A549 (cell line): ENCODE data around the gene RAB3IP.

Experiments
- POLR2A ChIP-seq: IDR thresholded peaks from 2 replicates; pipeline ENCODE4 v1.6.1; 2012; ENCODE audit warnings: mild to moderate bottlenecking, low read length
- SMC3 ChIP-seq: fragments of >200 bp; sonication (Bioruptor Twin); formaldehyde crosslinking; IDR thresholded peaks from 3 replicates; pipeline ENCODE4 v1.6.1; 2018; ENCODE audit warnings: inconsistent platforms
- ZSCAN20 ChIP-seq: fragments of 250-450 bp; sonication (Bioruptor Pico); IDR thresholded peaks from 2 replicates; pipeline ENCODE4 v1.8.0; 2022; ENCODE audit warnings: mild to moderate bottlenecking, moderate library complexity
- TF ChIP-seq, protein P1 (sequence below): fragments of >200 bp; sonication (Bioruptor Twin); formaldehyde crosslinking; IDR thresholded peaks from 3 replicates; pipeline ENCODE4 v1.5.1; 2016
- TF ChIP-seq, protein P2 (sequence below): fragments of 200-600 bp; sonication (generic); IDR thresholded peaks from 2 replicates; pipeline ENCODE4 v1.6.1; 2016; ENCODE audit warnings: antibody characterized with exemption, mild to moderate bottlenecking, moderate library complexity
- TF ChIP-seq, protein P3 (sequence below): IDR thresholded peaks from 2 replicates; pipeline ENCODE4 v1.6.1; 2012

DNA sequence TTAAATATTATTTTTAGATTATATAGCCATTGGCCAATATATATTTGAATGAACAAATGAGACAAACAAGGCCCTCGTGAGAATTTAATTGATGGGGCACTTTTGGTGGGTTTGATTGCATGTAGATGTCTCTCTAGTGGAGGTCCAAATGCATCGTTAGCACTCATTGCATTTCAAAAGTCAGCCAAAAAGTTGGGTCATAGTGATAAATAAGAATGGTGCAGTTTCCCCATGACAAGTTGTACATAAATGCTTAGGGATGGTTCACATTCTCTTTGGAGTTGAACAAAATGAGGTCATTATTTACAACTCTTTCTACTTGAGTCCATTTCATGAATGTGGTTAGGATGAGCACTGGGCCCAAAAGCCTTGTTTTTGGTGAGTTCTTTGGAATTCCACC is 40.6 kb upstream of the RAB3IP start:
- TF ChIP-seq SMC3 (no peak), POLR2A (no peak), ZSCAN20 (CRISPR knock-in tag) (no peak)
- TF ChIP-seq, protein P1, sequence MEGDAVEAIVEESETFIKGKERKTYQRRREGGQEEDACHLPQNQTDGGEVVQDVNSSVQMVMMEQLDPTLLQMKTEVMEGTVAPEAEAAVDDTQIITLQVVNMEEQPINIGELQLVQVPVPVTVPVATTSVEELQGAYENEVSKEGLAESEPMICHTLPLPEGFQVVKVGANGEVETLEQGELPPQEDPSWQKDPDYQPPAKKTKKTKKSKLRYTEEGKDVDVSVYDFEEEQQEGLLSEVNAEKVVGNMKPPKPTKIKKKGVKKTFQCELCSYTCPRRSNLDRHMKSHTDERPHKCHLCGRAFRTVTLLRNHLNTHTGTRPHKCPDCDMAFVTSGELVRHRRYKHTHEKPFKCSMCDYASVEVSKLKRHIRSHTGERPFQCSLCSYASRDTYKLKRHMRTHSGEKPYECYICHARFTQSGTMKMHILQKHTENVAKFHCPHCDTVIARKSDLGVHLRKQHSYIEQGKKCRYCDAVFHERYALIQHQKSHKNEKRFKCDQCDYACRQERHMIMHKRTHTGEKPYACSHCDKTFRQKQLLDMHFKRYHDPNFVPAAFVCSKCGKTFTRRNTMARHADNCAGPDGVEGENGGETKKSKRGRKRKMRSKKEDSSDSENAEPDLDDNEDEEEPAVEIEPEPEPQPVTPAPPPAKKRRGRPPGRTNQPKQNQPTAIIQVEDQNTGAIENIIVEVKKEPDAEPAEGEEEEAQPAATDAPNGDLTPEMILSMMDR: no peak
- TF ChIP-seq, protein P2, sequence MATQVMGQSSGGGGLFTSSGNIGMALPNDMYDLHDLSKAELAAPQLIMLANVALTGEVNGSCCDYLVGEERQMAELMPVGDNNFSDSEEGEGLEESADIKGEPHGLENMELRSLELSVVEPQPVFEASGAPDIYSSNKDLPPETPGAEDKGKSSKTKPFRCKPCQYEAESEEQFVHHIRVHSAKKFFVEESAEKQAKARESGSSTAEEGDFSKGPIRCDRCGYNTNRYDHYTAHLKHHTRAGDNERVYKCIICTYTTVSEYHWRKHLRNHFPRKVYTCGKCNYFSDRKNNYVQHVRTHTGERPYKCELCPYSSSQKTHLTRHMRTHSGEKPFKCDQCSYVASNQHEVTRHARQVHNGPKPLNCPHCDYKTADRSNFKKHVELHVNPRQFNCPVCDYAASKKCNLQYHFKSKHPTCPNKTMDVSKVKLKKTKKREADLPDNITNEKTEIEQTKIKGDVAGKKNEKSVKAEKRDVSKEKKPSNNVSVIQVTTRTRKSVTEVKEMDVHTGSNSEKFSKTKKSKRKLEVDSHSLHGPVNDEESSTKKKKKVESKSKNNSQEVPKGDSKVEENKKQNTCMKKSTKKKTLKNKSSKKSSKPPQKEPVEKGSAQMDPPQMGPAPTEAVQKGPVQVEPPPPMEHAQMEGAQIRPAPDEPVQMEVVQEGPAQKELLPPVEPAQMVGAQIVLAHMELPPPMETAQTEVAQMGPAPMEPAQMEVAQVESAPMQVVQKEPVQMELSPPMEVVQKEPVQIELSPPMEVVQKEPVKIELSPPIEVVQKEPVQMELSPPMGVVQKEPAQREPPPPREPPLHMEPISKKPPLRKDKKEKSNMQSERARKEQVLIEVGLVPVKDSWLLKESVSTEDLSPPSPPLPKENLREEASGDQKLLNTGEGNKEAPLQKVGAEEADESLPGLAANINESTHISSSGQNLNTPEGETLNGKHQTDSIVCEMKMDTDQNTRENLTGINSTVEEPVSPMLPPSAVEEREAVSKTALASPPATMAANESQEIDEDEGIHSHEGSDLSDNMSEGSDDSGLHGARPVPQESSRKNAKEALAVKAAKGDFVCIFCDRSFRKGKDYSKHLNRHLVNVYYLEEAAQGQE: no peak
- TF ChIP-seq, protein P3, sequence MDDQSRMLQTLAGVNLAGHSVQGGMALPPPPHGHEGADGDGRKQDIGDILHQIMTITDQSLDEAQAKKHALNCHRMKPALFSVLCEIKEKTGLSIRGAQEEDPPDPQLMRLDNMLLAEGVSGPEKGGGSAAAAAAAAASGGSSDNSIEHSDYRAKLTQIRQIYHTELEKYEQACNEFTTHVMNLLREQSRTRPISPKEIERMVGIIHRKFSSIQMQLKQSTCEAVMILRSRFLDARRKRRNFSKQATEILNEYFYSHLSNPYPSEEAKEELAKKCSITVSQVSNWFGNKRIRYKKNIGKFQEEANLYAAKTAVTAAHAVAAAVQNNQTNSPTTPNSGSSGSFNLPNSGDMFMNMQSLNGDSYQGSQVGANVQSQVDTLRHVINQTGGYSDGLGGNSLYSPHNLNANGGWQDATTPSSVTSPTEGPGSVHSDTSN: no peak
